ENCODE results near the gene ADAMTS1.

DNA sequence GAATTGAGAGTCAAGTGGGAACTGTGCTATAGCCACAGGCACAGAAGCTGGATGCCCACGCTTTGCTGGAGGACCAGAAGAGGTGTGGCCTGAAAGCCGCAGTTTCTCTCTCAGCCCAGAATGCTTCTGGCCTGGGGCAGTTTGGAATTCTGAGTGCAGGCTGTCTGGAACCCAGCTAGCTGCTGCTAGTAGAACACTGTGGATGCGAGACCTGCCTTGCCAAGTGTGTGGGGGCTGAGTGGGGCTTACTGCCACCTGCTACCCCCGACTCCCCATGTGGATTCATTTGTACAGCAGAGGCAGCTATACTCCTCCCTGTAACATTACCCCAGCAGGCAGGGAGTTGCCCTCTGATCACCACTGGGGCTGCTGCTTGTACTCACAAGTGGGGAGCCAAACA is 12.2 kb downstream of the ADAMTS1 start:
- TF ChIP-seq, protein P1, sequence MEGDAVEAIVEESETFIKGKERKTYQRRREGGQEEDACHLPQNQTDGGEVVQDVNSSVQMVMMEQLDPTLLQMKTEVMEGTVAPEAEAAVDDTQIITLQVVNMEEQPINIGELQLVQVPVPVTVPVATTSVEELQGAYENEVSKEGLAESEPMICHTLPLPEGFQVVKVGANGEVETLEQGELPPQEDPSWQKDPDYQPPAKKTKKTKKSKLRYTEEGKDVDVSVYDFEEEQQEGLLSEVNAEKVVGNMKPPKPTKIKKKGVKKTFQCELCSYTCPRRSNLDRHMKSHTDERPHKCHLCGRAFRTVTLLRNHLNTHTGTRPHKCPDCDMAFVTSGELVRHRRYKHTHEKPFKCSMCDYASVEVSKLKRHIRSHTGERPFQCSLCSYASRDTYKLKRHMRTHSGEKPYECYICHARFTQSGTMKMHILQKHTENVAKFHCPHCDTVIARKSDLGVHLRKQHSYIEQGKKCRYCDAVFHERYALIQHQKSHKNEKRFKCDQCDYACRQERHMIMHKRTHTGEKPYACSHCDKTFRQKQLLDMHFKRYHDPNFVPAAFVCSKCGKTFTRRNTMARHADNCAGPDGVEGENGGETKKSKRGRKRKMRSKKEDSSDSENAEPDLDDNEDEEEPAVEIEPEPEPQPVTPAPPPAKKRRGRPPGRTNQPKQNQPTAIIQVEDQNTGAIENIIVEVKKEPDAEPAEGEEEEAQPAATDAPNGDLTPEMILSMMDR (IDR thresholded peaks at IDR 0.05; ENCODE audit: insufficient read depth, low read depth, low read length) = no peak
- no peak for TF ChIP-seq EZH2 (IDR thresholded peaks at IDR 0.05; ENCODE audit: insufficient read depth, low read length)

Data from astrocyte (in vitro differentiated cells and primary cell).